ENCODE data around the gene TENM4. TPM values are rescaled to one million over a fixed set of nuclear protein-coding genes. Genes with fewer than 3 reads are reported as not detected.
A peak's percentile ranks its signal among the peaks of the same experiment; 100 is the strongest.

TENM4 gene
- total RNA-seq, 1 donor from 2014 or later, result 11.9 TPM

- H3K4me1 ChIP-seq, result no peaks in the 10 kb centered on the region
Observed at GRCh38 chr11:79039122-79039521, 401.7 kb downstream of the TENM4 start.

GRCh38 chr11:79035881-79036280, 404.9 kb downstream of the TENM4 start:
- H3K36me3 ChIP-seq, result no peaks in the 10 kb centered on the region
- no peaks in the 10 kb centered on the region for H3K27me3 ChIP-seq
- H3K4me1 ChIP-seq, result no peaks in the 10 kb centered on the region
- intact Hi-C loops (cut with DNase I), result no loop called here
- no peak overlapping the region for H3K27ac ChIP-seq
- no peak for DNase-seq (ENCODE audit: low spot score in 2 of 2)
- no peak overlapping the region for H3K4me3 ChIP-seq
- no peaks in the 10 kb centered on the region for H3K9me3 ChIP-seq
- no peak for TF ChIP-seq CTCF (IDR thresholded peaks at IDR 0.05)

More at GRCh38 chr11:79039122-79039521, 401.7 kb downstream of the TENM4 start:
- intact Hi-C loops (cut with DNase I), result no loop called here
- Histone ChIP-seq H3K27me3 (no peaks in the 10 kb centered on the region), H3K27ac (no peak overlapping the region), H3K4me3 (no peak overlapping the region), H3K36me3 (no peaks in the 10 kb centered on the region), H3K9me3 (no peaks in the 10 kb centered on the region)
- DNase-seq (ENCODE audit: low spot score in 2 of 2), result no peak
- TF ChIP-seq CTCF (IDR thresholded peaks at IDR 0.05), result no peak

GRCh38 chr11:79033833-79034232, 407.0 kb downstream of the TENM4 start:
- Histone ChIP-seq H3K36me3 (no peaks in the 10 kb centered on the region), H3K27ac (no peak overlapping the region), H3K4me3 (no peak overlapping the region), H3K9me3 (no peaks in the 10 kb centered on the region), H3K4me1 (peaks cover 0 to 6% of the 10 kb centered on the region in 2 donors), H3K27me3 (no peaks in the 10 kb centered on the region)
- TF ChIP-seq CTCF (IDR thresholded peaks at IDR 0.05), result no peak
- intact Hi-C loops (cut with DNase I), result no loop called here
- no peak for DNase-seq (ENCODE audit: low spot score in 2 of 2)

- no peaks in the 10 kb centered on the region for H3K27me3 ChIP-seq
- no peak overlapping the region for H3K4me3 ChIP-seq
- no peak for DNase-seq (ENCODE audit: low spot score in 2 of 2)
- H3K9me3 ChIP-seq, result no peaks in the 10 kb centered on the region
- no peaks in the 10 kb centered on the region for H3K36me3 ChIP-seq
- peaks cover 0 to 6% of the 10 kb centered on the region in 2 donors for H3K4me1 ChIP-seq
- intact Hi-C loops (cut with DNase I), result no loop called here
- TF ChIP-seq CTCF (IDR thresholded peaks at IDR 0.05), result no peak
- H3K27ac ChIP-seq, result peak overlapping the region in 1 of 2 donors; percentile 59
Observed at GRCh38 chr11:79030448-79030847, 410.4 kb downstream of the TENM4 start.

- intact Hi-C loops (cut with DNase I), result no loop called here
- TF ChIP-seq CTCF (IDR thresholded peaks at IDR 0.05), result no peak
- Histone ChIP-seq H3K9me3 (no peaks in the 10 kb centered on the region), H3K27ac (no peak overlapping the region), H3K4me1 (peaks cover 0 to 6% of the 10 kb centered on the region in 2 donors), H3K36me3 (no peaks in the 10 kb centered on the region), H3K27me3 (no peaks in the 10 kb centered on the region), H3K4me3 (no peak overlapping the region)
- DNase-seq (ENCODE audit: low spot score in 2 of 2), result no peak
Observed at GRCh38 chr11:79028225-79028624, 412.6 kb downstream of the TENM4 start.
